H9 (cell line): ENCODE data around the gene CFH. TPM values are rescaled to one million over a fixed set of nuclear protein-coding genes. Genes with fewer than 3 reads are reported as not detected.
"Not testable (repeated sequence)": the region's sequence is repeated elsewhere in the genome, so short reads cannot be mapped to it uniquely, and the experiment has no call there.

ENCODE experiments used
- DNase-seq: peaks from one replicate; pipeline ENCODE4 v3.0.0-alpha.2; 2017
- H2AFZ ChIP-seq: one replicate; pipeline ENCODE4 v1.6.1; 2013; ENCODE audit warnings: mild to moderate bottlenecking, low read length, control low read depth, moderate library complexity
- H2AK5ac ChIP-seq: 2 replicates; pipeline ENCODE4 v1.6.1; 2013; ENCODE audit warnings: low read length, control low read depth, mixed read lengths; ENCODE audit not compliant: insufficient read length
- H2BK120ac ChIP-seq: one replicate; pipeline ENCODE4 v1.6.1; 2013; ENCODE audit warnings: low read depth, mild to moderate bottlenecking, low read length, control low read depth, inconsistent platforms; ENCODE audit not compliant: poor library complexity, severe bottlenecking
- H2BK12ac ChIP-seq: 2 replicates; pipeline ENCODE4 v1.6.1; 2013; ENCODE audit warnings: low read length, control low read depth, mixed read lengths, low read depth; ENCODE audit not compliant: insufficient read length
- H2BK15ac ChIP-seq: 2 replicates; pipeline ENCODE4 v1.6.1; 2013; ENCODE audit warnings: low read depth, low read length, control low read depth
- H2BK20ac ChIP-seq: one replicate; pipeline ENCODE4 v1.6.1; 2013; ENCODE audit warnings: low read depth, mild to moderate bottlenecking, low read length, control low read depth, inconsistent platforms; ENCODE audit not compliant: poor library complexity, severe bottlenecking
- H2BK5ac ChIP-seq: 2 replicates; pipeline ENCODE4 v1.6.1; 2013; ENCODE audit warnings: low read length, control low read depth, mixed read lengths; ENCODE audit not compliant: insufficient read length
- H3K14ac ChIP-seq: 2 replicates; pipeline ENCODE4 v1.6.1; 2013; ENCODE audit warnings: low read length, control low read depth; ENCODE audit not compliant: insufficient read depth
- H3K18ac ChIP-seq: 2 replicates; pipeline ENCODE4 v1.6.1; 2013; ENCODE audit warnings: low read depth, mild to moderate bottlenecking, mixed read lengths, low read length, control low read depth; ENCODE audit not compliant: insufficient read length
- H3K23ac ChIP-seq: 2 replicates; pipeline ENCODE4 v1.6.1; 2013; ENCODE audit warnings: low read length, control low read depth, mixed read lengths, low read depth; ENCODE audit not compliant: insufficient read length
- H3K23me2 ChIP-seq: 2 replicates; pipeline ENCODE4 v1.6.1; 2013; ENCODE audit warnings: low read depth, mild to moderate bottlenecking, mixed read lengths, low read length, control low read depth; ENCODE audit not compliant: insufficient read length, poor library complexity, severe bottlenecking
- H3K27ac ChIP-seq: 2 replicates; pipeline ENCODE4 v1.5.1; 2013; ENCODE audit warnings: low read length, control low read depth, mixed read lengths, low read depth; ENCODE audit not compliant: insufficient read length
- H3K27me3 ChIP-seq: 2 replicates; pipeline ENCODE4 v1.6.1; 2013; ENCODE audit warnings: low read length, control low read depth, inconsistent platforms; ENCODE audit not compliant: insufficient read depth
- H3K4ac ChIP-seq: 2 replicates; pipeline ENCODE4 v1.6.1; 2013; ENCODE audit warnings: low read depth, mild to moderate bottlenecking, control low read depth, inconsistent platforms, low read length, moderate library complexity
- H3K4me1 ChIP-seq: 2 replicates; pipeline ENCODE4 v1.6.1; 2013; ENCODE audit warnings: low read length, control low read depth, inconsistent platforms; ENCODE audit not compliant: insufficient read depth
- H3K4me2 ChIP-seq: 2 replicates; pipeline ENCODE4 v1.6.1; 2013; ENCODE audit warnings: low read length, control low read depth, mixed read lengths; ENCODE audit not compliant: insufficient read length, insufficient read depth
- H3K56ac ChIP-seq: 2 replicates; pipeline ENCODE4 v1.6.1; 2013; ENCODE audit warnings: low read depth, mild to moderate bottlenecking, mixed read lengths, low read length, control low read depth; ENCODE audit not compliant: insufficient read length
- H3K79me1 ChIP-seq: 2 replicates; pipeline ENCODE4 v1.6.1; 2013; ENCODE audit warnings: low read depth, mild to moderate bottlenecking, moderate library complexity, low read length, control low read depth, inconsistent platforms; ENCODE audit not compliant: insufficient read depth, poor library complexity, severe bottlenecking
- H3K79me2 ChIP-seq: 2 replicates; pipeline ENCODE4 v1.6.1; 2013; ENCODE audit warnings: low read length, control low read depth, inconsistent platforms; ENCODE audit not compliant: insufficient read depth
- H3K9ac ChIP-seq: 2 replicates; pipeline ENCODE4 v1.6.1; 2013; ENCODE audit warnings: low read length, control low read depth, mixed read lengths; ENCODE audit not compliant: insufficient read length; ENCODE audit errors: extremely low read depth
- H3K9me3 ChIP-seq: one replicate; pipeline ENCODE4 v1.6.1; 2013; ENCODE audit warnings: low read depth, low read length, inconsistent platforms; ENCODE audit not compliant: control insufficient read depth
- H3T11ph ChIP-seq: one replicate; pipeline ENCODE4 v1.6.1; 2013; ENCODE audit warnings: mild to moderate bottlenecking, low read length, control low read depth, inconsistent platforms
- H4K20me1 ChIP-seq: one replicate; pipeline ENCODE4 v1.6.1; 2013; ENCODE audit not compliant: control insufficient read depth, insufficient read length, insufficient read depth
- H4K5ac ChIP-seq: 2 replicates; pipeline ENCODE4 v1.6.1; 2013; ENCODE audit warnings: low read depth, mild to moderate bottlenecking, mixed read lengths, low read length, control low read depth; ENCODE audit not compliant: insufficient read length
- H4K8ac ChIP-seq: replicated peaks from 2 replicates; pipeline ENCODE4 v1.6.1; 2013; ENCODE audit warnings: low read length, control low read depth, mixed read lengths, low read depth; ENCODE audit not compliant: insufficient read length
- H4K91ac ChIP-seq: 2 replicates; pipeline ENCODE4 v1.6.1; 2013; ENCODE audit warnings: low read depth, mild to moderate bottlenecking, moderate library complexity, mixed read lengths, low read length, control low read depth; ENCODE audit not compliant: insufficient read length
- H3K27ac Mint-ChIP-seq, 3 experiments: 2 replicates in 2 of 3; 3 replicates in 1 of 3; pipeline ENCODE4 v1.8.0; 2020 to 2021; ENCODE audit warnings: mixed read lengths in 3 of 3, mild to moderate bottlenecking in 1 of 3, moderate library complexity in 1 of 3
- H3K27me3 Mint-ChIP-seq: 2 replicates; pipeline ENCODE4 v1.8.0; 2021; ENCODE audit warnings: low read depth, mild to moderate bottlenecking, moderate library complexity, mixed read lengths
- H3K36me3 Mint-ChIP-seq, 3 experiments: 2 replicates in 2 of 3; 3 replicates in 1 of 3; pipeline ENCODE4 v1.8.0; 2020 to 2021; ENCODE audit warnings: low read depth in 3 of 3, mixed read lengths in 3 of 3; ENCODE audit not compliant: insufficient read depth in 1 of 3
- H3K4me1 Mint-ChIP-seq, 2 experiments: 2 replicates each; pipeline ENCODE4 v1.8.0; 2020; ENCODE audit warnings: mixed read lengths in 2 of 2
- H3K4me3 Mint-ChIP-seq, 2 experiments: 2 replicates in 1 of 2; 3 replicates in 1 of 2; pipeline ENCODE4 v1.8.0; 2020 to 2021; ENCODE audit warnings: mild to moderate bottlenecking in 2 of 2, mixed read lengths in 2 of 2, moderate library complexity in 1 of 2
- H3K9me3 Mint-ChIP-seq, 2 experiments: 2 replicates in 1 of 2; 3 replicates in 1 of 2; pipeline ENCODE4 v1.8.0; 2020; ENCODE audit warnings: mild to moderate bottlenecking in 2 of 2, mixed read lengths in 2 of 2, moderate library complexity in 1 of 2
- WGBS: extraction: QIAGEN DNeasy Blood & Tissue Kit; methylation state at CpG from one replicate; pipeline ENCODE4 v1.1.7; 2013; ENCODE audit warnings: missing lambda C conversion rate, low lambda C conversion rate, mixed read lengths; ENCODE audit not compliant: insufficient read length; ENCODE audit errors: extremely low coverage; 5-methylcytosine and 5-hydroxymethylcytosine counted together
- total RNA-seq: library from RNA; stranded (reverse); gene quantifications from 2 replicates; pipeline ENCODE4 v1.2.1, GENCODE V29; 2021

Gene CFH
- total RNA-seq, 1 experiment from 2014 or later = not detected

DNA sequence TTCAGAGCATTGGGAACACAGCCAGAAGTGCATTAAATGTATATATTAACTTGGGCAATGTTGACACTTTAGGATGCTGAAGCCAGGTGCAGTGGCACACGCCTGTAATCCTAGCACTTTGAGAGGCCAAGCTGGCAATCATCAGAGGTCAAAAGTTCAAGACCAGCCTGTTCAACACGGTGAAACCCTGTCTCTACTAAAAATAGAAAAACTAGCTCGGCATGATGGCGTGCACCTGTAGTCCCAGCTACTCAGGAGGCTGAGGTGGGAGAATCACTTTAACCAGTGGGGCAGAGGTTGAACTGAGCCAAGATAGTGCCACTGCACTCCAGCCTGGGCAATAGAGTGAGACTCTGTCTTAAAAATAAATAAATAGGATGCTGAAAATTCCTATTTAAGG is 142.3 kb downstream of the CFH start:
- not testable (repeated sequence) for H3K27me3 Mint-ChIP-seq, H4K8ac ChIP-seq, H2BK5ac ChIP-seq, H3K4me1 ChIP-seq, H3K27ac ChIP-seq, H3K79me2 ChIP-seq, DNase-seq, H2BK15ac ChIP-seq, H4K91ac ChIP-seq, H3K18ac ChIP-seq, H3K4me2 ChIP-seq, H2AFZ ChIP-seq, H3K4me1 Mint-ChIP-seq, H2BK120ac ChIP-seq, H3K56ac ChIP-seq, H3K27ac Mint-ChIP-seq, H3K23ac ChIP-seq, H3K4me3 Mint-ChIP-seq, H3K27me3 ChIP-seq, H3K14ac ChIP-seq, H3T11ph ChIP-seq, H2AK5ac ChIP-seq, H4K20me1 ChIP-seq, H3K9ac ChIP-seq, H3K79me1 ChIP-seq, H2BK12ac ChIP-seq, H3K9me3 ChIP-seq, H3K23me2 ChIP-seq, H3K4ac ChIP-seq, H4K5ac ChIP-seq, H2BK20ac ChIP-seq
- H3K36me3 Mint-ChIP-seq = peaks cover 6 to 14% (median 6%) of the 10 kb centered on the region in 3 experiments
- no CpG with 5 or more reads among the region's 4 CpGs for WGBS
- H3K9me3 Mint-ChIP-seq = peaks cover 6 to 16% of the 10 kb centered on the region in 2 experiments

Other genes starting within 250 kb of the CFH start
- 8.4 and 9.1 TPM in 2 replicates for gene KCNT2, start 43.6 kb upstream of the CFH start, total RNA-seq
- gene CFHR3, start 122.8 kb downstream of the CFH start, total RNA-seq = 0.81 and 1.4 TPM in 2 replicates
- gene CFHR1, start 167.7 kb downstream of the CFH start, total RNA-seq = not detected in 2 replicates
- gene CFHR4, start 236.0 kb downstream of the CFH start, total RNA-seq = not detected in 2 replicates